Activated naive CD8-positive, alpha-beta T cell treated with anti-CD3 and anti-CD28 coated beads for 36 hours (primary cell): Measurements from ENCODE around the gene ETFDH. TPM values are rescaled to one million over a fixed set of nuclear protein-coding genes. Genes with fewer than 3 reads are reported as not detected.
"Not testable (repeated sequence)": the region's sequence is repeated elsewhere in the genome, so short reads cannot be mapped to it uniquely, and the experiment has no call there.

ENCODE experiments used
- DNase-seq: peaks from one replicate; pipeline ENCODE4 v3.0.0; 2021
- H3K27ac Mint-ChIP-seq: one replicate; pipeline ENCODE4 v1.8.0; 2022; ENCODE audit warnings: mild to moderate bottlenecking, moderate library complexity, mixed read lengths
- H3K27me3 Mint-ChIP-seq: one replicate; pipeline ENCODE4 v1.8.0; 2022; ENCODE audit warnings: mild to moderate bottlenecking, mixed read lengths
- H3K36me3 Mint-ChIP-seq: one replicate; pipeline ENCODE4 v1.8.0; 2021; ENCODE audit warnings: mild to moderate bottlenecking, mixed read lengths
- H3K4me1 Mint-ChIP-seq: one replicate; pipeline ENCODE4 v1.8.0; 2021; ENCODE audit warnings: mixed read lengths
- H3K4me3 Mint-ChIP-seq: one replicate; pipeline ENCODE4 v1.8.0; 2022; ENCODE audit warnings: mild to moderate bottlenecking, moderate library complexity, mixed read lengths
- H3K9me3 Mint-ChIP-seq: one replicate; pipeline ENCODE4 v1.8.0; 2022; ENCODE audit warnings: mixed read lengths
- total RNA-seq, 2 experiments: library from RNA; stranded (reverse); gene quantifications; one replicate each; pipeline ENCODE4 v1.2.3, GENCODE V29; 2021

ETFDH gene
- total RNA-seq, 2 experiments from 2014 or later: 28.5 to 29.0 TPM

- H3K27ac Mint-ChIP-seq: no peak overlapping the region
Measured at GRCh38 chr4:158667651-158668198, 4.4 kb upstream of the ETFDH start.

GRCh38 chr4:158669310-158669709, 2.8 kb upstream of the ETFDH start:
- DNase-seq: no peak
- Mint-ChIP-seq H3K27me3 (no peaks in the 10 kb centered on the region), H3K4me3 (no peak overlapping the region), H3K36me3 (peaks cover 25% of the 10 kb centered on the region), H3K27ac (no peak overlapping the region), H3K9me3 (no peaks in the 10 kb centered on the region), H3K4me1 (peaks cover 21% of the 10 kb centered on the region)

More at GRCh38 chr4:158667651-158668198, 4.4 kb upstream of the ETFDH start:
- H3K36me3 Mint-ChIP-seq: peaks cover 25% of the 10 kb centered on the region
- H3K27me3 Mint-ChIP-seq: no peaks in the 10 kb centered on the region
- H3K9me3 Mint-ChIP-seq: no peaks in the 10 kb centered on the region
- peak; percentile 15 for DNase-seq
- peaks cover 19% of the 10 kb centered on the region for H3K4me1 Mint-ChIP-seq
- no peak overlapping the region for H3K4me3 Mint-ChIP-seq

- H3K9me3 Mint-ChIP-seq: no peaks in the 10 kb centered on the region
- peak overlapping the region; percentile 98 for H3K27ac Mint-ChIP-seq
- DNase-seq: peak; percentile 72
- H3K36me3 Mint-ChIP-seq: peaks cover 17% of the 10 kb centered on the region
- no peaks in the 10 kb centered on the region for H3K27me3 Mint-ChIP-seq
- H3K4me3 Mint-ChIP-seq: peak overlapping the region; percentile 98
- H3K4me1 Mint-ChIP-seq: peaks cover 21% of the 10 kb centered on the region
Measured at GRCh38 chr4:158670975-158671664, 976 bp upstream of the ETFDH start.

GRCh38 chr4:158671665-158671914, 506 bp upstream of the ETFDH start, which contains the start of gene C4orf46:
C4orf46 (minus strand) TSS chr4:158671887; CDS start chr4:158671801, 86 bp downstream.
- no peaks in the 10 kb centered on the region for H3K9me3 Mint-ChIP-seq
- H3K4me1 Mint-ChIP-seq: peaks cover 21% of the 10 kb centered on the region
- peaks cover 14% of the 10 kb centered on the region for H3K36me3 Mint-ChIP-seq
- no peaks in the 10 kb centered on the region for H3K27me3 Mint-ChIP-seq
- H3K27ac Mint-ChIP-seq: peak within 1 kb of the TSS; percentile 98
- peak within 1 kb of the TSS; percentile 98 for H3K4me3 Mint-ChIP-seq
- DNase-seq: no peak

- no peaks in the 10 kb centered on the region for H3K27me3 Mint-ChIP-seq
- no peak for DNase-seq
- H3K36me3 Mint-ChIP-seq: peaks cover 12% of the 10 kb centered on the region
- H3K4me3 Mint-ChIP-seq: no peak overlapping the region
- H3K9me3 Mint-ChIP-seq: no peaks in the 10 kb centered on the region
- H3K4me1 Mint-ChIP-seq: peaks cover 24% of the 10 kb centered on the region
- H3K27ac Mint-ChIP-seq: no peak overlapping the region
Measured at GRCh38 chr4:158673633-158674032, 1.5 kb downstream of the ETFDH start.

GRCh38 chr4:158676076-158676475, 4.0 kb downstream of the ETFDH start:
- H3K36me3 Mint-ChIP-seq: peaks cover 4% of the 10 kb centered on the region
- H3K4me3 Mint-ChIP-seq: no peak overlapping the region
- no peaks in the 10 kb centered on the region for H3K9me3 Mint-ChIP-seq
- DNase-seq: no peak
- H3K4me1 Mint-ChIP-seq: peaks cover 11% of the 10 kb centered on the region
- H3K27me3 Mint-ChIP-seq: no peaks in the 10 kb centered on the region
- no peak overlapping the region for H3K27ac Mint-ChIP-seq

- Mint-ChIP-seq H3K27me3 (no peaks in the 10 kb centered on the region), H3K36me3 (peaks cover 6% of the 10 kb centered on the region), H3K27ac (no peak overlapping the region), H3K9me3 (no peaks in the 10 kb centered on the region), H3K4me1 (peaks cover 5% of the 10 kb centered on the region), H3K4me3 (no peak overlapping the region)
- DNase-seq: no peak
Measured at GRCh38 chr4:158678767-158679166, 6.7 kb downstream of the ETFDH start.

GRCh38 chr4:158681629-158682028, 9.5 kb downstream of the ETFDH start:
- H3K4me3 Mint-ChIP-seq: no peak overlapping the region
- H3K36me3 Mint-ChIP-seq: peaks cover 9% of the 10 kb centered on the region
- H3K4me1 Mint-ChIP-seq: peaks cover 3% of the 10 kb centered on the region
- DNase-seq: no peak
- H3K27ac Mint-ChIP-seq: no peak overlapping the region
- H3K9me3 Mint-ChIP-seq: no peaks in the 10 kb centered on the region
- no peaks in the 10 kb centered on the region for H3K27me3 Mint-ChIP-seq

- Mint-ChIP-seq H3K27ac (no peak overlapping the region), H3K36me3 (peaks cover 12% of the 10 kb centered on the region), H3K27me3 (no peaks in the 10 kb centered on the region), H3K4me1 (no peaks in the 10 kb centered on the region), H3K9me3 (no peaks in the 10 kb centered on the region), H3K4me3 (no peak overlapping the region)
- DNase-seq: no peak
Measured at GRCh38 chr4:158682066-158682465, 10.0 kb downstream of the ETFDH start.

- no peaks in the 10 kb centered on the region for H3K27me3 Mint-ChIP-seq
- H3K9me3 Mint-ChIP-seq: no peaks in the 10 kb centered on the region
- H3K4me3 Mint-ChIP-seq: no peak overlapping the region
- H3K4me1 Mint-ChIP-seq: no peaks in the 10 kb centered on the region
- peaks cover 10% of the 10 kb centered on the region for H3K36me3 Mint-ChIP-seq
- no peak for DNase-seq
- H3K27ac Mint-ChIP-seq: no peak overlapping the region
Measured at GRCh38 chr4:158688813-158689212, 16.7 kb downstream of the ETFDH start.

GRCh38 chr4:158704274-158704673, 32.2 kb downstream of the ETFDH start:
- H3K36me3 Mint-ChIP-seq: peaks cover 23% of the 10 kb centered on the region
- DNase-seq: no peak
- H3K4me3 Mint-ChIP-seq: no peak overlapping the region
- no peaks in the 10 kb centered on the region for H3K27me3 Mint-ChIP-seq
- H3K9me3 Mint-ChIP-seq: no peaks in the 10 kb centered on the region
- H3K4me1 Mint-ChIP-seq: no peaks in the 10 kb centered on the region
- H3K27ac Mint-ChIP-seq: no peak overlapping the region

- Mint-ChIP-seq H3K9me3 (no peaks in the 10 kb centered on the region), H3K36me3 (peaks cover 51% of the 10 kb centered on the region), H3K27me3 (no peaks in the 10 kb centered on the region), H3K27ac (no peak overlapping the region), H3K4me3 (no peak overlapping the region), H3K4me1 (peaks cover 2% of the 10 kb centered on the region)
- DNase-seq: no peak
Measured at GRCh38 chr4:158710814-158711213, 38.7 kb downstream of the ETFDH start.

- H3K27ac Mint-ChIP-seq, H3K27me3 Mint-ChIP-seq, H3K9me3 Mint-ChIP-seq, H3K4me3 Mint-ChIP-seq, DNase-seq, H3K4me1 Mint-ChIP-seq: not testable (repeated sequence)
- H3K36me3 Mint-ChIP-seq: peaks cover 52% of the 10 kb centered on the region
Measured at GRCh38 chr4:158712622-158713021, 40.5 kb downstream of the ETFDH start.

- Mint-ChIP-seq H3K36me3 (peaks cover 61% of the 10 kb centered on the region), H3K9me3 (no peaks in the 10 kb centered on the region), H3K4me1 (peaks cover 15% of the 10 kb centered on the region), H3K27ac (no peak overlapping the region), H3K27me3 (no peaks in the 10 kb centered on the region), H3K4me3 (no peak overlapping the region)
- no peak for DNase-seq
Measured at GRCh38 chr4:158714937-158715336, 42.8 kb downstream of the ETFDH start.

- Mint-ChIP-seq H3K9me3 (no peaks in the 10 kb centered on the region), H3K4me1 (peaks cover 16% of the 10 kb centered on the region), H3K36me3 (peaks cover 61% of the 10 kb centered on the region), H3K27me3 (no peaks in the 10 kb centered on the region), H3K27ac (peak overlapping the region; percentile 31), H3K4me3 (no peak overlapping the region)
- DNase-seq: no peak
Measured at GRCh38 chr4:158715802-158716201, 43.7 kb downstream of the ETFDH start.

GRCh38 chr4:158721680-158722079, 49.6 kb downstream of the ETFDH start:
- DNase-seq: no peak
- peak overlapping the region; percentile 96 for H3K4me3 Mint-ChIP-seq
- peaks cover 5% of the 10 kb centered on the region for H3K27me3 Mint-ChIP-seq
- H3K9me3 Mint-ChIP-seq: no peaks in the 10 kb centered on the region
- H3K4me1 Mint-ChIP-seq: peaks cover 28% of the 10 kb centered on the region
- H3K27ac Mint-ChIP-seq: peak overlapping the region; percentile 99
- peaks cover 46% of the 10 kb centered on the region for H3K36me3 Mint-ChIP-seq
